Panc1 (cell line): ENCODE measurements around the gene PRR23B. TPM values are rescaled to one million over a fixed set of nuclear protein-coding genes. Genes with fewer than 3 reads are reported as not detected.

Experiments used
- ATAC-seq: fragments of 200-7000 bp; cut with Tn5 transposase; 2 replicates; pipeline ENCODE4 v1.9.1; 2020; ENCODE audit warnings: mild to moderate bottlenecking, moderate library complexity
- BruUV-seq: library from RNA; stranded (reverse); fragments of 400-500 nt; replicated peaks from 2 replicates; lab custom pipeline; 2021; lab: Mats Ljungman, UMichigan
- CTCF ChIA-PET: fragments of 300-600 bp; sonication (Branson Sonifier 250); formaldehyde crosslinking; loops from one replicate; lab custom pipeline; 2022; ENCODE audit warnings: antibody characterized with exemption; lab: Charles Lee
- POLR2A ChIA-PET: fragments of 300-600 bp; sonication (Branson Sonifier 250); formaldehyde crosslinking; loops from one replicate; lab custom pipeline; 2022; ENCODE audit warnings: antibody characterized with exemption; lab: Charles Lee
- DNase-seq: peaks from one replicate; pipeline ENCODE4 v3.0.0-alpha.2; 2010; ENCODE audit warnings: low read depth, low spot score
- H3K27ac ChIP-seq: 2 replicates; pipeline ENCODE4 v1.5.1; 2011; ENCODE audit warnings: mild to moderate bottlenecking, low read length, inconsistent platforms
- H3K27me3 ChIP-seq: fragments of 200-500 bp; sonication (Bioruptor generic); 2 replicates; pipeline ENCODE4 v1.6.0; 2014; ENCODE audit warnings: low read length, inconsistent platforms; ENCODE audit not compliant: control insufficient read depth, insufficient read depth
- H3K36me3 ChIP-seq: fragments of 200-500 bp; sonication (Bioruptor generic); 2 replicates; pipeline ENCODE4 v1.5.1; 2014; ENCODE audit warnings: inconsistent platforms, mild to moderate bottlenecking, low read length, moderate library complexity; ENCODE audit not compliant: control insufficient read depth, insufficient read depth
- H3K4me1 ChIP-seq: 2 replicates; pipeline ENCODE4 v1.5.1; 2011; ENCODE audit warnings: inconsistent platforms, mild to moderate bottlenecking, low read length, moderate library complexity; ENCODE audit not compliant: control insufficient read depth, insufficient read depth
- H3K4me3 ChIP-seq, 2 experiments: 2 replicates each; pipeline ENCODE4 v1.5.1; 2011 to 2012; ENCODE audit warnings: low read depth in 2 of 2, low read length in 2 of 2, mild to moderate bottlenecking in 2 of 2, inconsistent platforms in 1 of 2, moderate library complexity in 1 of 2
- H3K9me3 ChIP-seq: fragments of 200-500 bp; sonication (Bioruptor generic); 2 replicates; pipeline ENCODE4 v1.5.1; 2014; ENCODE audit warnings: low read depth, mild to moderate bottlenecking, inconsistent platforms, low read length, moderate library complexity; ENCODE audit not compliant: control insufficient read depth, insufficient read depth
- POLR2AphosphoS5 ChIP-seq: IDR thresholded peaks from 2 replicates; pipeline ENCODE4 v1.6.1; 2012; ENCODE audit warnings: mild to moderate bottlenecking, low read depth, low read length, moderate library complexity
- SIN3A ChIP-seq: IDR thresholded peaks from 2 replicates; pipeline ENCODE4 v1.6.1; 2012; ENCODE audit warnings: low read depth, mild to moderate bottlenecking, low read length, moderate library complexity, borderline replicate concordance; ENCODE audit not compliant: insufficient read depth
- TCF7L2 ChIP-seq: IDR thresholded peaks from 2 replicates; pipeline ENCODE4 v1.6.1; 2011; ENCODE audit warnings: mild to moderate bottlenecking, low read depth, low read length, inconsistent platforms
- in situ Hi-C: cut with HindIII; loops from 2 replicates; pipeline ENCODE4 v1.10.0; 2016; ENCODE audit warnings: low sequenced_read_pairs, low pct_unique_long_range_greater_than_20kb
- intact Hi-C: fragments of 100-400 bp; cut with micrococcal nuclease; formaldehyde crosslinking; loops from one replicate; pipeline ENCODE4 v1.10.0; 2022; ENCODE audit not compliant: unreplicated experiment
- total RNA-seq: library from RNA; stranded (reverse); gene quantifications from one replicate; pipeline ENCODE4 v1.2.1, GENCODE V29; 2021; ENCODE audit not compliant: unreplicated experiment
- TF ChIP-seq, protein P1 (sequence below): fragments of 450-650 bp; IDR thresholded peaks from 2 replicates; pipeline ENCODE4 v1.5.1; 2017; ENCODE audit warnings: mild to moderate bottlenecking
- TF ChIP-seq, protein P2 (sequence below), 2 experiments: IDR thresholded peaks; 2 replicates each; pipeline ENCODE4 v1.6.1; 2011 to 2012; ENCODE audit warnings: low read depth in 2 of 2, control low read depth in 1 of 2, low read length in 1 of 2, mild to moderate bottlenecking in 1 of 2, moderate library complexity in 1 of 2; ENCODE audit not compliant: insufficient read depth in 1 of 2

PRR23B gene
- total RNA-seq, 1 experiment from 2014 or later, result not detected

GRCh38 chr3:138974462-138974861 is 46.3 kb downstream of the PRR23B start:
- no peaks in the 10 kb centered on the region for H3K4me1 ChIP-seq
- no peaks in the 10 kb centered on the region for H3K36me3 ChIP-seq
- no peak overlapping the region for H3K4me3 ChIP-seq
- POLR2A ChIA-PET, result no interaction called here
- no peaks in the 10 kb centered on the region for H3K27me3 ChIP-seq
- ATAC-seq (no peak; the same call in 1 of the 2 replicates), DNase-seq (no peak)
- intact Hi-C loops (no loop called here), in situ Hi-C loops (no loop called here)
- H3K9me3 ChIP-seq, result no peaks in the 10 kb centered on the region
- CTCF ChIA-PET, result interaction anchor here (0.6 kb wide), 1 partner anchor 25 kb away, joined by 4 read pairs; no protein-coding TSS in a partner anchor
- H3K27ac ChIP-seq, result no peak overlapping the region
- TF ChIP-seq, protein P1, sequence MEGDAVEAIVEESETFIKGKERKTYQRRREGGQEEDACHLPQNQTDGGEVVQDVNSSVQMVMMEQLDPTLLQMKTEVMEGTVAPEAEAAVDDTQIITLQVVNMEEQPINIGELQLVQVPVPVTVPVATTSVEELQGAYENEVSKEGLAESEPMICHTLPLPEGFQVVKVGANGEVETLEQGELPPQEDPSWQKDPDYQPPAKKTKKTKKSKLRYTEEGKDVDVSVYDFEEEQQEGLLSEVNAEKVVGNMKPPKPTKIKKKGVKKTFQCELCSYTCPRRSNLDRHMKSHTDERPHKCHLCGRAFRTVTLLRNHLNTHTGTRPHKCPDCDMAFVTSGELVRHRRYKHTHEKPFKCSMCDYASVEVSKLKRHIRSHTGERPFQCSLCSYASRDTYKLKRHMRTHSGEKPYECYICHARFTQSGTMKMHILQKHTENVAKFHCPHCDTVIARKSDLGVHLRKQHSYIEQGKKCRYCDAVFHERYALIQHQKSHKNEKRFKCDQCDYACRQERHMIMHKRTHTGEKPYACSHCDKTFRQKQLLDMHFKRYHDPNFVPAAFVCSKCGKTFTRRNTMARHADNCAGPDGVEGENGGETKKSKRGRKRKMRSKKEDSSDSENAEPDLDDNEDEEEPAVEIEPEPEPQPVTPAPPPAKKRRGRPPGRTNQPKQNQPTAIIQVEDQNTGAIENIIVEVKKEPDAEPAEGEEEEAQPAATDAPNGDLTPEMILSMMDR, result no peak
- TF ChIP-seq POLR2AphosphoS5 (no peak), TCF7L2 (no peak)
- TF ChIP-seq, protein P2, sequence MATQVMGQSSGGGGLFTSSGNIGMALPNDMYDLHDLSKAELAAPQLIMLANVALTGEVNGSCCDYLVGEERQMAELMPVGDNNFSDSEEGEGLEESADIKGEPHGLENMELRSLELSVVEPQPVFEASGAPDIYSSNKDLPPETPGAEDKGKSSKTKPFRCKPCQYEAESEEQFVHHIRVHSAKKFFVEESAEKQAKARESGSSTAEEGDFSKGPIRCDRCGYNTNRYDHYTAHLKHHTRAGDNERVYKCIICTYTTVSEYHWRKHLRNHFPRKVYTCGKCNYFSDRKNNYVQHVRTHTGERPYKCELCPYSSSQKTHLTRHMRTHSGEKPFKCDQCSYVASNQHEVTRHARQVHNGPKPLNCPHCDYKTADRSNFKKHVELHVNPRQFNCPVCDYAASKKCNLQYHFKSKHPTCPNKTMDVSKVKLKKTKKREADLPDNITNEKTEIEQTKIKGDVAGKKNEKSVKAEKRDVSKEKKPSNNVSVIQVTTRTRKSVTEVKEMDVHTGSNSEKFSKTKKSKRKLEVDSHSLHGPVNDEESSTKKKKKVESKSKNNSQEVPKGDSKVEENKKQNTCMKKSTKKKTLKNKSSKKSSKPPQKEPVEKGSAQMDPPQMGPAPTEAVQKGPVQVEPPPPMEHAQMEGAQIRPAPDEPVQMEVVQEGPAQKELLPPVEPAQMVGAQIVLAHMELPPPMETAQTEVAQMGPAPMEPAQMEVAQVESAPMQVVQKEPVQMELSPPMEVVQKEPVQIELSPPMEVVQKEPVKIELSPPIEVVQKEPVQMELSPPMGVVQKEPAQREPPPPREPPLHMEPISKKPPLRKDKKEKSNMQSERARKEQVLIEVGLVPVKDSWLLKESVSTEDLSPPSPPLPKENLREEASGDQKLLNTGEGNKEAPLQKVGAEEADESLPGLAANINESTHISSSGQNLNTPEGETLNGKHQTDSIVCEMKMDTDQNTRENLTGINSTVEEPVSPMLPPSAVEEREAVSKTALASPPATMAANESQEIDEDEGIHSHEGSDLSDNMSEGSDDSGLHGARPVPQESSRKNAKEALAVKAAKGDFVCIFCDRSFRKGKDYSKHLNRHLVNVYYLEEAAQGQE (IDR thresholded peaks at IDR 0.05; ENCODE audit: insufficient read depth in 1 of 2, low read depth in 2 of 2, low read length in 1 of 2), result no peak
- BruUV-seq, result no TSS peak

DNA sequence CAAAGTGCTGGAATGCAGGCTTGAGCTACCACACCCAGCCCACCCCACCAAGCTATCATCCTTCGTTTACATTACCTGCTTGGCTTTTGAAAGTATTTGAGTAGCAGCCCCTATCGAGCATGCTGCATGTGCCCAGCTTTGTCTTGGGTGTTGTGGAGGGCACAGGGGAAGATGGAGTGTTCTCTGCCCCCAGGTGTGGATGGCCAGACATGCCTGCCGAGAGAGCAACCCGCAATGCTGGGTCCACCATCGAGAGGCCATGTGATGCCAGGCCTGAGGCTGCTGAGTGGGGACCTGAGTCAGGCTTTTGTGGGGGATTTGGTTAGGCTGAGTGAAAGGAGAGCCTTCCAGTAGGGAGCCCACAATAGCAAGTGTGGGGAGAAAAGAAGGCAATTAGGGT is 47.8 kb downstream of the PRR23B start:
- no peak overlapping the region for H3K27ac ChIP-seq
- CTCF ChIA-PET, result interaction anchor here (1.2 kb wide), 1 partner anchor 49 kb away, joined by 6 read pairs; no protein-coding TSS in a partner anchor
- in situ Hi-C loops (no loop called here), intact Hi-C loops (no loop called here)
- TF ChIP-seq POLR2AphosphoS5 (no peak), SIN3A (no peak), TCF7L2 (no peak)
- TF ChIP-seq, protein P1, result no peak
- TF ChIP-seq, protein P2 (IDR thresholded peaks at IDR 0.05; ENCODE audit: insufficient read depth in 1 of 2, low read depth in 2 of 2, low read length in 1 of 2), result no peak
- BruUV-seq, result no TSS peak
- H3K4me3 ChIP-seq, result no peak overlapping the region
- POLR2A ChIA-PET, result no interaction called here
- ATAC-seq (no peak), DNase-seq (no peak)
- no peaks in the 10 kb centered on the region for H3K36me3 ChIP-seq
- no peaks in the 10 kb centered on the region for H3K9me3 ChIP-seq
- H3K4me1 ChIP-seq, result no peaks in the 10 kb centered on the region
- no peaks in the 10 kb centered on the region for H3K27me3 ChIP-seq
